Nephron progenitor cell (in vitro differentiated cells): Measurements from ENCODE around the gene VAMP1.

Source experiments
- DNase-seq: peaks from one replicate; pipeline ENCODE4 v3.0.0; 2021
- H3K27ac Mint-ChIP-seq: 2 replicates; pipeline ENCODE4 v1.8.0; 2021; ENCODE audit warnings: mild to moderate bottlenecking, moderate library complexity, mixed read lengths
- H3K27me3 Mint-ChIP-seq: 2 replicates; pipeline ENCODE4 v1.8.0; 2021; ENCODE audit warnings: mild to moderate bottlenecking, low read depth, mixed read lengths; ENCODE audit not compliant: poor library complexity
- H3K36me3 Mint-ChIP-seq: 2 replicates; pipeline ENCODE4 v1.8.0; 2021; ENCODE audit warnings: low read depth, mixed read lengths
- H3K4me1 Mint-ChIP-seq: 2 replicates; pipeline ENCODE4 v1.8.0; 2021; ENCODE audit warnings: mixed read lengths
- H3K4me3 Mint-ChIP-seq: 2 replicates; pipeline ENCODE4 v1.8.0; 2021; ENCODE audit warnings: mild to moderate bottlenecking, moderate library complexity, mixed read lengths
- H3K9me3 Mint-ChIP-seq: 2 replicates; pipeline ENCODE4 v1.8.0; 2021; ENCODE audit warnings: mild to moderate bottlenecking, moderate library complexity, mixed read lengths
- CTCF ChIP-seq: fragments of 200-600 bp; sonication (generic); IDR thresholded peaks from 2 replicates; pipeline ENCODE4 v1.5.0; 2021; ENCODE audit warnings: antibody characterized with exemption

VAMP1 gene

GRCh38 chr12:6461401-6462233 lies 8.9 kb downstream of the VAMP1 start:
- peaks cover 8% of the 10 kb centered on the region for H3K27me3 Mint-ChIP-seq
- no peak for DNase-seq
- no peaks in the 10 kb centered on the region for H3K4me1 Mint-ChIP-seq
- no peak overlapping the region for H3K27ac Mint-ChIP-seq
- no peak for TF ChIP-seq CTCF
- no peak overlapping the region for H3K4me3 Mint-ChIP-seq
- peaks cover 25% of the 10 kb centered on the region for H3K36me3 Mint-ChIP-seq
- H3K9me3 Mint-ChIP-seq = no peaks in the 10 kb centered on the region

GRCh38 chr12:6460751-6461371 lies 9.6 kb downstream of the VAMP1 start:
- Mint-ChIP-seq H3K4me3 (peak overlapping the region; percentile 0), H3K9me3 (no peaks in the 10 kb centered on the region), H3K27me3 (peaks cover 7% of the 10 kb centered on the region), H3K36me3 (peaks cover 25% of the 10 kb centered on the region), H3K4me1 (no peaks in the 10 kb centered on the region), H3K27ac (no peak overlapping the region)
- DNase-seq = no peak
- TF ChIP-seq CTCF = no peak

- H3K27ac Mint-ChIP-seq = no peak overlapping the region
- no peaks in the 10 kb centered on the region for H3K4me1 Mint-ChIP-seq
- TF ChIP-seq CTCF = no peak
- no peak for DNase-seq
- H3K36me3 Mint-ChIP-seq = peaks cover 12% of the 10 kb centered on the region
- H3K9me3 Mint-ChIP-seq = no peaks in the 10 kb centered on the region
- H3K27me3 Mint-ChIP-seq = peaks cover 2% of the 10 kb centered on the region
- no peak overlapping the region for H3K4me3 Mint-ChIP-seq
Observed at GRCh38 chr12:6459004-6459337, 11.5 kb downstream of the VAMP1 start.

- Mint-ChIP-seq H3K27ac (no peak overlapping the region), H3K4me1 (peaks cover 2% of the 10 kb centered on the region), H3K4me3 (no peak overlapping the region), H3K9me3 (no peaks in the 10 kb centered on the region), H3K27me3 (peaks cover 2% of the 10 kb centered on the region), H3K36me3 (peaks cover 11% of the 10 kb centered on the region)
- no peak for TF ChIP-seq CTCF
- DNase-seq = no peak
Observed at GRCh38 chr12:6458281-6459003, 12.0 kb downstream of the VAMP1 start.

- Mint-ChIP-seq H3K27me3 (peaks cover 2% of the 10 kb centered on the region), H3K4me1 (peaks cover 12% of the 10 kb centered on the region), H3K36me3 (peaks cover 11% of the 10 kb centered on the region), H3K27ac (no peak overlapping the region), H3K9me3 (no peaks in the 10 kb centered on the region), H3K4me3 (no peak overlapping the region)
- no peak for DNase-seq
- no peak for TF ChIP-seq CTCF
Observed at GRCh38 chr12:6457220-6457945, 13.1 kb downstream of the VAMP1 start.
